Duodenal mucosa (tissue), 2 donors: ENCODE data around the gene TUFM.

Source experiments
- H3K27ac ChIP-seq: one replicate; pipeline ENCODE4 v1.7.0; 2013; ENCODE audit warnings: low read depth, low read length
- H3K27me3 ChIP-seq, 2 donors: one replicate each; pipeline ENCODE4 v1.7.0; 2013; ENCODE audit warnings: low read length in 2 of 2, control low read depth in 1 of 2; ENCODE audit not compliant: insufficient read depth in 2 of 2, control insufficient read depth in 1 of 2
- H3K36me3 ChIP-seq, 2 donors: one replicate each; pipeline ENCODE4 v1.7.0; 2013; ENCODE audit warnings: low read length in 2 of 2, control low read depth in 1 of 2; ENCODE audit not compliant: insufficient read depth in 2 of 2, control insufficient read depth in 1 of 2
- H3K4me1 ChIP-seq, 2 donors: one replicate each; pipeline ENCODE4 v1.7.0; 2013; ENCODE audit warnings: low read length in 2 of 2, control low read depth in 1 of 2; ENCODE audit not compliant: insufficient read depth in 2 of 2, control insufficient read depth in 1 of 2
- H3K4me3 ChIP-seq, 2 donors: one replicate each; pipeline ENCODE4 v1.7.0; 2013; ENCODE audit warnings: low read length in 2 of 2, low read depth in 1 of 2
- H3K9ac ChIP-seq, 2 donors: one replicate each; pipeline ENCODE4 v1.7.0; 2013; ENCODE audit warnings: low read length in 2 of 2, low read depth in 1 of 2
- H3K9me3 ChIP-seq, 2 donors: one replicate each; pipeline ENCODE4 v1.7.0; 2013; ENCODE audit warnings: low read length in 2 of 2, control low read depth in 1 of 2; ENCODE audit not compliant: control insufficient read depth in 1 of 2

Gene TUFM

DNA sequence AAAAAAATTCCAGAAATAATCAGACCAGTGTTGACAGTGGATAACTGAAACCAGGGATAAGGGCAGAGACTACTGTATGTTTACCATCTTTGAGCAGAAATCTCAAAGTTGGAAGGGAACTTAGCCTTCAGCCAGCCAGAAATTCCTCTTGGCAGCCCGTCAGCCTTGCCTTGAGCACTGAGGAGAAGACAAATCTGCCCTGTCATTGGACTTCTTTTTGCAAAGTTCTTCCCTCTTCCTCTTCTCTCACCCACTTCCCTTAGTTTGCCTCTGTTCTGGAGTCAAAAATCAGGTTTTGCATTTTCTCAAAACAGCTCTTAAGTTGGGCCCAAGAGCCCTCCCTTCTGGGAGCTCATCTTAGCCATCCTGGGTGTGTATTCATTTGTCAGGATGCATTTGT, 6.2 kb downstream of the TUFM start:
- peaks cover 41 to 65% of the 10 kb centered on the region in 2 donors for H3K36me3 ChIP-seq
- no peaks in the 10 kb centered on the region for H3K9me3 ChIP-seq
- peaks cover 4 to 5% of the 10 kb centered on the region in 2 donors for H3K4me1 ChIP-seq
- no peak overlapping the region for H3K27ac ChIP-seq
- H3K4me3 ChIP-seq = no peak overlapping the region
- H3K9ac ChIP-seq = no peak overlapping the region
- H3K27me3 ChIP-seq = no peaks in the 10 kb centered on the region

- H3K4me1 ChIP-seq = no peaks in the 10 kb centered on the region
- no peaks in the 10 kb centered on the region for H3K27me3 ChIP-seq
- H3K36me3 ChIP-seq = peaks cover 46 to 65% of the 10 kb centered on the region in 2 donors
- no peak overlapping the region for H3K27ac ChIP-seq
- no peaks in the 10 kb centered on the region for H3K9me3 ChIP-seq
- no peak overlapping the region for H3K4me3 ChIP-seq
- H3K9ac ChIP-seq = no peak overlapping the region
Observed at GRCh38 chr16:28839004-28839639, 7.0 kb downstream of the TUFM start.

DNA sequence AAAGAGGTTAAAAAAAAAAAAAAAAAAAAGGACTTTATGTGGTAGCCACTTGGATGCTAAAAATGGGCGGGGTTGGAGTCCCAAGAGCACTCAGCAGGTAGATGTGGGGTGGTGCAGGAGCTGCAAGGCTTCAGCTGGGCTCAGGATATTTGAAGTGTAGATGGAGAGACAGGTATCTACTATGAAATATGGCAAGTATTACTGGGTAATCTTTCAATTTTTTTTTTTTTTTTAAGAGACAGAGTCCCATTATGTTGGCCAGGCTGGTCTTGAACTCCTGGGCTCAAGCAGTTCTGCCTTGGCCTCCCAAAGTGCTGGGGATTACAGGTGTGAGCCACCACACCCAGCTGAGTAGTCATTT, 7.6 kb downstream of the TUFM start:
- Histone ChIP-seq H3K27ac (no peak overlapping the region), H3K27me3 (no peaks in the 10 kb centered on the region), H3K36me3 (peaks cover 48 to 65% of the 10 kb centered on the region in 2 donors), H3K9me3 (no peaks in the 10 kb centered on the region), H3K4me1 (no peaks in the 10 kb centered on the region), H3K9ac (no peak overlapping the region), H3K4me3 (no peak overlapping the region)

DNA sequence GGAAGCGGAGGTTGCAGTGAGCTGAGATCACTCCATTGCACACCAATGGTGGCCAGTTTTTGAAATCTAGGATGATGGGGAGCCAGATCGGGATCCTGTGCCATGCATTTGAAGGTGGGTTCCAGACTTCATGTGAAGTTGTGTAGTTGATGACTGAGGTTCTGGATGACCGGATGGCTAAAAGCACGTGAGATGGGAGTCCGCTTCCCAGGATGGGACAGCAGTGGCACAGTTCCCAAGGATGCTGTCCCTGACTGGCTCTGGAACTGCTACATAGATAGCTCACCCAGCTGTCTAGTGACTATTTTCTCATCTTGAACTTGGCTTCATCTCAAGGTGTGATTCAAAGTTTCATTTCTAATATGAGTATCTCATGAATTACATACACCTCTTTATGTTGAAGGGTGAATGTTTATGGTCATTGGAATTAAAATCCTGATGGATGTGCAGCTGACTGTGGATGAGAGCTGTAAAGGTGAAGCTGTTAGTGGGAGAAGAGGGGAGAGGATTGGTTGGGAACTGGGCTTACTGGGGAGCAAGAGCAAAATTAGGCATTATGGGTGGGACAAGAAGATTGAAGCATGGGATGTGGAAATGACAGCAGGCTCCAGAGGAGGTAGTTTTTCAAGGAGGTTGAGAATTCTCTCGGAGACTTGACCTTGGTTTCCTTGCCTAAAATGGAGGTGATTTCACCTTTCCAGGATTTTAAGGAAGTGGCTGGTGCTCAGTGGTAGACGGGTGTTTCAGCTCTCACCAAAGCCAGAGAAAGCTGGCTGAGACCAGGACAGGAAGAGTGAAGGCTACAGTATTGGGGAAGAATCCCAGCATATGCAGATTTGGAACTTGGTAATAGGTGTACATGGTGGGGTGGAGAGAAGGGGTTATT, 8.2 kb downstream of the TUFM start:
- no peaks in the 10 kb centered on the region for H3K27me3 ChIP-seq
- H3K4me1 ChIP-seq = no peaks in the 10 kb centered on the region
- peaks cover 48 to 65% of the 10 kb centered on the region in 2 donors for H3K36me3 ChIP-seq
- no peak overlapping the region for H3K9ac ChIP-seq
- H3K9me3 ChIP-seq = no peaks in the 10 kb centered on the region
- no peak overlapping the region for H3K27ac ChIP-seq
- no peak overlapping the region for H3K4me3 ChIP-seq

DNA sequence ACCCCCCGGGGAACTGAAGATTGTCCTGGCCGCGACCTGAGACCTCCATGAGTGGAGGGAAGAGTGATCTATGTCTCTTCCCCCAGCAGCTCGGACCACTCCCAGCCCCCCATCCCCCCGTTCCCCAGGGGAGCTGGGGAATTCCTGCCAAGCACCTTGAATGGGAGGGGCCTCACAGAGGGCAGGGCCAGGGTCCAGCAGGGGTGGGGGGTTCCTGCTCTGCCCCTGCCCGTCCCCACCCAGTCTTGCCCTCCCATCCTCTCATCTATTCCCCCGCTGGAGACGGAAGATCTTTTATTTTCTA, 9.4 kb downstream of the TUFM start:
- H3K9ac ChIP-seq = no peak overlapping the region
- no peaks in the 10 kb centered on the region for H3K4me1 ChIP-seq
- H3K9me3 ChIP-seq = no peaks in the 10 kb centered on the region
- no peak overlapping the region for H3K4me3 ChIP-seq
- H3K36me3 ChIP-seq = peaks cover 49 to 65% of the 10 kb centered on the region in 2 donors
- no peaks in the 10 kb centered on the region for H3K27me3 ChIP-seq
- H3K27ac ChIP-seq = no peak overlapping the region

- peaks cover 51 to 70% of the 10 kb centered on the region in 2 donors for H3K36me3 ChIP-seq
- H3K4me3 ChIP-seq = no peak overlapping the region
Observed at GRCh38 chr16:28835864-28836760, 10.0 kb downstream of the TUFM start.

GRCh38 chr16:28834873-28835863, 11.0 kb downstream of the TUFM start:
- Histone ChIP-seq H3K4me1 (no peaks in the 10 kb centered on the region), H3K4me3 (no peak overlapping the region), H3K36me3 (peaks cover 60 to 79% of the 10 kb centered on the region in 2 donors), H3K27me3 (no peaks in the 10 kb centered on the region), H3K9me3 (no peaks in the 10 kb centered on the region), H3K9ac (no peak overlapping the region), H3K27ac (no peak overlapping the region)

More at GRCh38 chr16:28835864-28836760, 10.0 kb downstream of the TUFM start:
- no peaks in the 10 kb centered on the region for H3K4me1 ChIP-seq
- no peaks in the 10 kb centered on the region for H3K9me3 ChIP-seq
- no peaks in the 10 kb centered on the region for H3K27me3 ChIP-seq
- H3K9ac ChIP-seq = no peak overlapping the region
- H3K27ac ChIP-seq = no peak overlapping the region

GRCh38 chr16:28834349-28834748, 11.8 kb downstream of the TUFM start:
- H3K4me1 ChIP-seq = no peaks in the 10 kb centered on the region
- no peak overlapping the region for H3K27ac ChIP-seq
- H3K4me3 ChIP-seq = no peak overlapping the region
- H3K9me3 ChIP-seq = no peaks in the 10 kb centered on the region
- no peaks in the 10 kb centered on the region for H3K27me3 ChIP-seq
- H3K36me3 ChIP-seq = peaks cover 69 to 88% of the 10 kb centered on the region in 2 donors
- H3K9ac ChIP-seq = no peak overlapping the region

- peaks cover 0 to 5% of the 10 kb centered on the region in 2 donors for H3K4me1 ChIP-seq
- no peak overlapping the region for H3K27ac ChIP-seq
- no peak overlapping the region for H3K4me3 ChIP-seq
- H3K9me3 ChIP-seq = no peaks in the 10 kb centered on the region
- H3K9ac ChIP-seq = no peak overlapping the region
- H3K36me3 ChIP-seq = peaks cover 87 to 100% of the 10 kb centered on the region in 2 donors
- no peaks in the 10 kb centered on the region for H3K27me3 ChIP-seq
Observed at GRCh38 chr16:28830531-28830930, 15.6 kb downstream of the TUFM start.
